Endothelial cell of umbilical vein (primary cell): Measurements from ENCODE around the gene TULP1. TPM values are rescaled to one million over a fixed set of nuclear protein-coding genes. Genes with fewer than 3 reads are reported as not detected.

Experiments
- BruUV-seq: library from RNA; stranded (reverse); fragments of 400-500 nt; replicated peaks from 2 replicates; lab custom pipeline; 2021; lab: Mats Ljungman, UMichigan
- CTCF ChIA-PET: fragments of 300-600, 350-600 bp; sonication (Branson Sonifier 250); formaldehyde crosslinking; loops from one replicate; lab custom pipeline; 2021; ENCODE audit warnings: antibody characterized with exemption, inconsistent platforms; lab: Charles Lee
- POLR2A ChIA-PET: fragments of 300-600, 350-600 bp; sonication (Branson Sonifier 250); formaldehyde crosslinking; loops from one replicate; lab custom pipeline; 2021; ENCODE audit warnings: antibody characterized with exemption, inconsistent platforms; lab: Charles Lee
- DNase-seq: peaks from one replicate; pipeline ENCODE4 v3.0.0-alpha.2; 2011; ENCODE audit warnings: low read depth, low spot score
- FAIRE-seq: peaks from 2 replicates; lab custom pipeline; 2011; peaks lifted over from hg19 to GRCh38; lab: Jason Lieb, UNC
- H2AFZ ChIP-seq: 2 replicates; pipeline ENCODE4 v1.6.0; 2012; ENCODE audit warnings: low read depth, low read length, control low read depth, inconsistent platforms
- H3K27ac ChIP-seq: 2 replicates; pipeline ENCODE4 v1.5.1; 2011; ENCODE audit warnings: low read depth, mild to moderate bottlenecking, control low read depth, low read length, moderate library complexity; ENCODE audit not compliant: insufficient read depth
- H3K27me3 ChIP-seq, 2 experiments: 2 replicates each; pipeline versions ENCODE4 v1.6.0 to v1.6.1; 2011; ENCODE audit warnings: low read length in 2 of 2, mixed read lengths in 1 of 2; ENCODE audit not compliant: control insufficient read depth in 2 of 2, insufficient read depth in 2 of 2
- H3K36me3 ChIP-seq, 2 experiments: 2 replicates in 1 of 2; 3 replicates in 1 of 2; pipeline ENCODE4 v1.5.1; 2011; ENCODE audit warnings: low read length in 2 of 2, mild to moderate bottlenecking in 1 of 2, moderate library complexity in 1 of 2; ENCODE audit not compliant: control insufficient read depth in 2 of 2, insufficient read depth in 2 of 2; ENCODE audit errors: extremely low read depth in 1 of 2
- H3K4me1 ChIP-seq: 3 replicates; pipeline ENCODE4 v1.5.1; 2011; ENCODE audit warnings: mild to moderate bottlenecking, low read length; ENCODE audit not compliant: control insufficient read depth, insufficient read depth; ENCODE audit errors: extremely low read depth
- H3K4me2 ChIP-seq: 2 replicates; pipeline ENCODE4 v1.6.1; 2011; ENCODE audit warnings: low read length, control low read depth, mixed read lengths; ENCODE audit not compliant: insufficient read depth
- H3K4me3 ChIP-seq, 3 experiments: fragments of 200-600 bp in 1 of 3; sonication (generic), shearing (Covaris generic) in 1 of 3; replicated peaks in 1 of 3; 2 replicates each; pipeline ENCODE4 v1.5.1; 2011 to 2016; ENCODE audit warnings: control low read depth in 3 of 3, low read length in 3 of 3, mild to moderate bottlenecking in 2 of 3, inconsistent platforms in 1 of 3, low read depth in 1 of 3, moderate library complexity in 1 of 3; ENCODE audit not compliant: insufficient read depth in 1 of 3
- H3K79me2 ChIP-seq: 2 replicates; pipeline ENCODE4 v1.6.0; 2012; ENCODE audit warnings: low read length, inconsistent platforms; ENCODE audit not compliant: control insufficient read depth, insufficient read depth
- H3K9ac ChIP-seq: replicated peaks from 2 replicates; pipeline ENCODE3; 2011; ENCODE audit warnings: low read length, control low read depth; ENCODE audit not compliant: insufficient read depth; ENCODE audit errors: extremely low read depth
- H3K9me1 ChIP-seq: replicated peaks from 3 replicates; pipeline ENCODE4 v1.6.0; 2011; ENCODE audit warnings: mild to moderate bottlenecking, low read length; ENCODE audit not compliant: control insufficient read depth, insufficient read depth; ENCODE audit errors: extremely low read depth
- H3K9me3 ChIP-seq: replicated peaks from 2 replicates; pipeline ENCODE4 v1.5.1; 2012; ENCODE audit warnings: low read length, inconsistent platforms; ENCODE audit not compliant: control insufficient read depth, insufficient read depth
- H4K20me1 ChIP-seq: replicated peaks from 2 replicates; pipeline ENCODE3; 2011; ENCODE audit warnings: mild to moderate bottlenecking, low read length; ENCODE audit not compliant: control insufficient read depth, insufficient read depth; ENCODE audit errors: extremely low read depth
- EZH2 ChIP-seq: IDR thresholded peaks from 2 replicates; pipeline ENCODE4 v1.6.1; 2012; ENCODE audit warnings: borderline replicate concordance, low read depth, mild to moderate bottlenecking, moderate library complexity, low read length, inconsistent platforms; ENCODE audit not compliant: severe bottlenecking
- FOS ChIP-seq: IDR thresholded peaks from 2 replicates; pipeline ENCODE4 v1.6.1; 2011; ENCODE audit warnings: mild to moderate bottlenecking, low read length, moderate library complexity, borderline replicate concordance; ENCODE audit not compliant: insufficient read depth
- GATA2 ChIP-seq: IDR thresholded peaks from 2 replicates; pipeline ENCODE4 v1.7.0; 2011; ENCODE audit warnings: low read depth, mild to moderate bottlenecking, moderate library complexity, mixed read lengths, low read length; ENCODE audit not compliant: insufficient read length, insufficient read depth
- JUN ChIP-seq: IDR thresholded peaks from 2 replicates; pipeline ENCODE4 v1.6.1; 2011; ENCODE audit warnings: borderline replicate concordance, low read depth; ENCODE audit not compliant: insufficient read length, insufficient read depth
- MAX ChIP-seq: IDR thresholded peaks from 2 replicates; pipeline ENCODE4 v1.6.1; 2011; ENCODE audit not compliant: insufficient read depth, insufficient read length
- MYC ChIP-seq: IDR thresholded peaks from one replicate; pipeline ENCODE4 v1.6.1; 2011; ENCODE audit warnings: mild to moderate bottlenecking, low read depth, low read length
- POLR2A ChIP-seq: IDR thresholded peaks from 2 replicates; pipeline ENCODE4 v1.6.1; 2012; ENCODE audit warnings: low read depth, mild to moderate bottlenecking, control low read depth, low read length
- POLR2AphosphoS5 ChIP-seq: IDR thresholded peaks from 2 replicates; pipeline ENCODE4 v1.6.1; 2012; ENCODE audit warnings: low read depth, mild to moderate bottlenecking, control low read depth, low read length, moderate library complexity; ENCODE audit not compliant: insufficient read depth
- dilution Hi-C: fragments of 300-500 bp; cut with MboI; formaldehyde crosslinking; loops from one replicate; pipeline ENCODE4 v1.15.0; 2019; ENCODE audit warnings: low sequenced_read_pairs; ENCODE audit not compliant: extremely low pct_ligation_motif_present
- intact Hi-C: fragments of 100-400 bp; cut with micrococcal nuclease; formaldehyde crosslinking; loops from one replicate; pipeline ENCODE4 v1.10.0; 2022
- polyA plus RNA-seq, 4 experiments: library from polyadenylated mRNA; depleted of rRNA in 3 of 4; stranded (reverse) in 3 of 4; unstranded in 1 of 4; fragments of >200 nt; gene quantifications; 2 replicates each; pipeline versions ENCODE4 v1.2.1 to v1.2.3, GENCODE V29; 2011 to 2012; ENCODE audit warnings: missing spikeins in 1 of 4
- total RNA-seq: library from RNA; stranded (reverse); gene quantifications from 2 replicates; pipeline ENCODE4 v1.2.3, GENCODE V29; 2021
- TF ChIP-seq, protein P1 (sequence below), 2 donors: IDR thresholded peaks; 1 replicate in 1 of 2; 2 replicates in 1 of 2; pipeline ENCODE4 v1.5.1; 2011; ENCODE audit warnings: low read length in 2 of 2, mild to moderate bottlenecking in 2 of 2, moderate library complexity in 2 of 2, control low read depth in 1 of 2, inconsistent platforms in 1 of 2, low read depth in 1 of 2; ENCODE audit not compliant: insufficient read depth in 1 of 2; ENCODE audit errors: extremely low read depth in 1 of 2

TULP1 gene
- total and polyA plus RNA-seq, 2 donors (not counting 3 experiments of a cell fraction or from before 2014, with no cell fraction given) = not detected

DNA sequence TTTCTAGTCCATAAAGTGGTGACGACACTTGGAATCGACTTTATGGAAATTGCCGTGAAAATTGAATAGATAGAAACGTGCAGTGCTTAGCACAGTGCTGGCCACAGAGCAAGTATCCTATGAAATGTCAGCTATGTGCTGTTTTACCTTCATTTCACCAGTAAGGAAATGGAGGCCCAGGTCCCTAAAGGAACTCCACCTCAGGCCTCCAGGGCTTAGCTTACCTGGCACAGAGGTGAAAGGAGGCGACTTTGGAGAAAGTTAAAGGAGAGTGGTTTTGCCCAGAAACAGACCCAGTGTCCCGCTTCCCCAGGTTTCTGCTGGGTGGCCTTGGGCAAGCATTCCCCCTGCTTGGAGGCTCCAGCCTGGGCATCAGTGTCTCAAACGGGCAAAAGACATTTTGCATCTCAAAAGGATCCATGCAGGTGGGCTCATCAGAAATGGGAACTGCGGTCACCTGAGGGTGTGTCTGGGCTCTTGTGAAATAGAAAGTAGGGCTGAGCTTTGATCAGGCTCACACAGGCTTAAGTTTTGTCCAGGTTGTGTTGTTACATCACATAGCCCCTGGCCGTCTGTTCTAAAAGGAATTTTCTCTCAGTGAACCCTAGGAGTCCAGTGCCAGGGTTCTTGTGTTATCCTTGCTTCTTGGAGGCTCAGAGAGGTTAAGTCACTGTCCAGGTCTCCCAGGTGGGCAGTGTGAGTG is 6.8 kb upstream of the TULP1 start:
- Histone ChIP-seq H3K4me1 (no peaks in the 10 kb centered on the region), H3K36me3 (no peaks in the 10 kb centered on the region), H2AFZ (no peak overlapping the region), H3K9ac (no peak overlapping the region), H3K4me2 (no peak overlapping the region), H4K20me1 (no peaks in the 10 kb centered on the region), H3K79me2 (no peaks in the 10 kb centered on the region), H3K4me3 (no peak overlapping the region), H3K9me1 (no peaks in the 10 kb centered on the region), H3K27me3 (no peaks in the 10 kb centered on the region), H3K9me3 (no peaks in the 10 kb centered on the region), H3K27ac (no peak overlapping the region)
- FAIRE-seq (no peak), DNase-seq (no peak)
- dilution Hi-C loops = no loop called here
- BruUV-seq = no TSS peak
- ChIA-PET POLR2A (no interaction called here), CTCF (interaction anchor here (1.6 to 11.7 kb wide), 4 partner anchors 33 to 238 kb away, joined by 3 to 252 read pairs (median 7); partner anchors contain the start of gene ARMC12)
- TF ChIP-seq EZH2 (no peak), POLR2AphosphoS5 (no peak), POLR2A (no peak), GATA2 (no peak), MYC (no peak), MAX (no peak), JUN (no peak), FOS (no peak)
- TF ChIP-seq, protein P1, sequence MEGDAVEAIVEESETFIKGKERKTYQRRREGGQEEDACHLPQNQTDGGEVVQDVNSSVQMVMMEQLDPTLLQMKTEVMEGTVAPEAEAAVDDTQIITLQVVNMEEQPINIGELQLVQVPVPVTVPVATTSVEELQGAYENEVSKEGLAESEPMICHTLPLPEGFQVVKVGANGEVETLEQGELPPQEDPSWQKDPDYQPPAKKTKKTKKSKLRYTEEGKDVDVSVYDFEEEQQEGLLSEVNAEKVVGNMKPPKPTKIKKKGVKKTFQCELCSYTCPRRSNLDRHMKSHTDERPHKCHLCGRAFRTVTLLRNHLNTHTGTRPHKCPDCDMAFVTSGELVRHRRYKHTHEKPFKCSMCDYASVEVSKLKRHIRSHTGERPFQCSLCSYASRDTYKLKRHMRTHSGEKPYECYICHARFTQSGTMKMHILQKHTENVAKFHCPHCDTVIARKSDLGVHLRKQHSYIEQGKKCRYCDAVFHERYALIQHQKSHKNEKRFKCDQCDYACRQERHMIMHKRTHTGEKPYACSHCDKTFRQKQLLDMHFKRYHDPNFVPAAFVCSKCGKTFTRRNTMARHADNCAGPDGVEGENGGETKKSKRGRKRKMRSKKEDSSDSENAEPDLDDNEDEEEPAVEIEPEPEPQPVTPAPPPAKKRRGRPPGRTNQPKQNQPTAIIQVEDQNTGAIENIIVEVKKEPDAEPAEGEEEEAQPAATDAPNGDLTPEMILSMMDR (IDR thresholded peaks at IDR 0.05; ENCODE audit: extremely low read depth in 1 of 2, insufficient read depth in 1 of 2, low read depth in 1 of 2, low read length in 2 of 2) = no peak
- intact Hi-C loops = loop anchor here (5.0 to 10.0 kb wide), 2 partner anchors 48 to 105 kb away; no protein-coding TSS in a partner anchor
